GM13976 (cell line): ENCODE data around the gene ATP5F1D.

Experiments
- DNase-seq: peaks from one replicate; pipeline ENCODE4 v3.0.0; 2012; ENCODE audit warnings: low spot score
- CTCF ChIP-seq: IDR thresholded peaks from 2 replicates; pipeline ENCODE4 v1.5.1; 2012; ENCODE audit warnings: borderline replicate concordance, mild to moderate bottlenecking; ENCODE audit not compliant: insufficient read depth; ENCODE audit errors: extremely low read depth, missing control alignments, control extremely low read depth
- in situ Hi-C: fragments of 300-500 bp; cut with MboI; formaldehyde crosslinking; loops from one replicate; pipeline ENCODE4 v1.12.0; 2022; ENCODE audit warnings: low sequenced_read_pairs, mixed read lengths, inconsistent platforms; ENCODE audit not compliant: unreplicated experiment

Gene ATP5F1D

GRCh38 chr19:1230783-1231489 is 10.6 kb upstream of the ATP5F1D start:
- in situ Hi-C loops, result no loop called here
- TF ChIP-seq CTCF, result no peak
- DNase-seq, result no peak

DNA sequence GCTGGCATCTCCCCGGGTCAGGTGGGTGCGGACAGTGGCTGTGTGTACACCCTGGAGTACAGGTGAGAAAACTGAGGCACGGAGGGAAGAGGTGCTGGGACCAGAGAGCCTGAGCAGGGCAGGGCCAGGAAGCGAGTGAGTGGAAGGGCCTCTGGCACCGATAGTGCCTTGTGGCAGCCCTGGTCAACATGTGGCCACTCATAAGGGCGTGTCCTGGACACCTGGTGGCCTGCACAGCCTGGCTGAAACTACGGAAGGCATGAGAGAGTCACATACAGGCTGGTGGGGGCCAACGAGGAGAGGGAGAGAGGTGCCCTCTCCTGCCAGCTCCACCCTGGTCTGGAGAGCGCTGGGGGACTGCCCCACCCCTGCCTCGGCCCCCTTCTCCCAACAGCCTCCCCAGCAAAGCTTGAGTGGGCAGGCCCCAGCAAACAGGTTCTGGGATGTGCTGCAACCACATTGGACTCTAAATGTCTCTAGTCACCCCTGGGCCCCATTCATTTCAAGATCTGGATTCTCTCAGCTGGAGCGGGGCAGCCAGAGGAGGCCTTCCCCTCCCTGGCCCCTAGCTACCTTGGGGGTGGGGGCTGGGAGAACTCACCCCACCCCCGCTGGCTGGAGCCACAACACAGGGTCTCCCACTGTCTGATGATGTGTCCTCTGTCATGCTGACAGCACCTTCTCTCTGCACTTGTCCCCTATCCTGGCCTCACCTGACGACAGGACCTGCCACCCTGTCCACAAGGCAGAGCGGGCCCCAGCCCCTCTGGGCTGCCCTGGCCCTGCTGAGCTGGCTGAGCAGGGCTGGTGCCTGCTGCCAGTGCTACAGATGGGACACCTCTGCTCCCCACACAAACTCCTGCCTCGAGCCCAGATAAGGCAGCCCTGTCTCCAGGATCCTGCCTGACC is 9.6 kb upstream of the ATP5F1D start:
- no peak for TF ChIP-seq CTCF
- no peak for DNase-seq
- in situ Hi-C loops, result no loop called here

DNA sequence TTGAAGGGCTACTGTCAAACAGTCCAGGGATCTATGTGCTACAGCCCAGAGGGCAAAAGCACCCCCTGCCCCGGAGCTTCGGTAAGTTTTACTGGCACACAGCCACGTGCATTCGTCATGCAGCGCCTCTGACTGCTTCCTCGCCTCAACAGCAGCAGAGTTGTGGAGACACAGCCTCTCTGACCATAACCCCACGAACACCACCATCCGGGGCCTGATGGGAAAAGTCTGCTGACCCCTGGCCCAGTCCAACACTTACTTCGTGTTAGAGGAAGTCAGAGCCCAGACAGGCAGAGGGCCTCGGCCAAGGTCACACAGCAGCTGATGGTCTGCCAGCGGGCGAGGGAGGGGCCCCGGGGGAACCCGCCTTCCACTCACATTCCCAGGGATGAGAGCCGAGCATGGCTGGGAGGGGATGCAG is 8.9 kb upstream of the ATP5F1D start:
- TF ChIP-seq CTCF, result no peak
- no peak for DNase-seq
- in situ Hi-C loops, result no loop called here

DNA sequence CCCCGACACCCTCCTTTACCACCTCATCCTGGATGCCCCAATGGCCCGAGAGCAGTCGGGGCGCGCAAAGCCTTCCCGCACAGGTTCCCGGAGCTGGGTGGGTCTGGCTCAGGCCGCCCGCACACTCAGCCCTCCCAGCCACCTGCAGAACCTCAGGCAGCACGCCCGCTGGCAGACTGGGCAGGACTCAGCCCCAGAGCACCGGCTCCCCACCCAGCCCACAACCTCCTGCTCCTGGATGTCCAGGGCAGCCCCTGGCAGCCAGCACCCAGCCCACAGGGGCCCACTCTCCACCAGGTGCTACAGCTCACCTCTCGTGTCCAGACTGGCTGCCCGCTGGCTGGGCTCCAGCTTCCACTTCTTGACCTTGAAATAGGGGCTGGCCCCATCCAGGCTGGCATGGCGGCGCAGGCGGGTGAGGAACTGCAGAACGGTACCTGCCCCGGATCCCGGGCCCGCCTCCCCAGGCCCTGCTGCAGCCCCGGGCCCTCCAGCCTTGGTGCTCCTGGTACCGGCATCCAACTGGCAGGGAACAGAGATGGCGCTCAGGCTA is 8.4 kb upstream of the ATP5F1D start:
- no peak for TF ChIP-seq CTCF
- in situ Hi-C loops, result no loop called here
- no peak for DNase-seq

GRCh38 chr19:1234051-1234954 is 7.2 kb upstream of the ATP5F1D start:
- DNase-seq, result no peak
- TF ChIP-seq CTCF, result no peak
- in situ Hi-C loops, result no loop called here

GRCh38 chr19:1234955-1235380 is 6.6 kb upstream of the ATP5F1D start:
- no peak for DNase-seq
- no peak for TF ChIP-seq CTCF
- in situ Hi-C loops, result no loop called here
